Kidney glomerular epithelial cell (primary cell): Measurements from ENCODE around the gene ATP9A.
"Not testable (repeated sequence)": the region's sequence is repeated elsewhere in the genome, so short reads cannot be mapped to it uniquely, and the experiment has no call there.

Experiments used
- DNase-seq: peaks from one replicate; lab custom pipeline; 2025; lab: John Stamatoyannopoulos, UW

Gene ATP9A

DNA sequence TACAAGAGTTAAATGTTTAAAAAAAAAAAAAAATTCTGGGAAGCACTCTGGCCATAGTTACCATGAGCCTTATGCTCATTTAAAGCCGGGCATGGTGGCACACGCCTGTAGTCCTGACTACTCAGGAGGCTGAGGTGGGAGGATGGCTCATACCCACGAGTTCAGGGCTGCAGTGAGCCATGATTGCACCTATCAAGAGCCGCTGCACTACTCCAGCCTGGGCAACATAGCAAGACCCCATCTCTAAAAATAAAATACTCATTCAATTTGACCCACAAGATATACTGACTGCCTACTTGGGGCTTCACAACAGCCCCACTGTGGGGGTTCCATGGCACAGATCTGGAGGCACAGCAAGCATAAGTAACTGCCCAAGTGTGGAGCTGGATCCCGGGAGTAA lies 113.7 kb downstream of the ATP9A start:
- no peak for DNase-seq

DNA sequence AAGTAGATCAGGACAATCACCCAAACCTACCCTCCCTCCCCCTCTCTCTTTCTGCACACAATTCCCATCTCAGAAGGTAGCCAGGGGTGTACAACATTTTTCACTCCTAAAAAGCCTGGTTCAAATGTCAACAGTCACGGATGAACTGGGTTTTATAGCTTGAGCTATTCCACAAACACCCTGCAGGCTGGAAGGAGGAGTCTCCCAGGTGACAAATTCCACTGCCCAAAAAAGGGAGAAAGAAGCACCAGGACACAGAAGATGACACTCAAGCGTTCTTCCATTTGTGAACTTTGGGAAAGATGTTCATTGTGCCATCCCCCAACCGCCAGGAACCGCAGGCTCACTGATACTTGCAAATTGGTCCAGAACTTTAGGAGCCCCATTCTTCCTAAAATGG lies 114.1 kb downstream of the ATP9A start:
- DNase-seq: no peak

DNA sequence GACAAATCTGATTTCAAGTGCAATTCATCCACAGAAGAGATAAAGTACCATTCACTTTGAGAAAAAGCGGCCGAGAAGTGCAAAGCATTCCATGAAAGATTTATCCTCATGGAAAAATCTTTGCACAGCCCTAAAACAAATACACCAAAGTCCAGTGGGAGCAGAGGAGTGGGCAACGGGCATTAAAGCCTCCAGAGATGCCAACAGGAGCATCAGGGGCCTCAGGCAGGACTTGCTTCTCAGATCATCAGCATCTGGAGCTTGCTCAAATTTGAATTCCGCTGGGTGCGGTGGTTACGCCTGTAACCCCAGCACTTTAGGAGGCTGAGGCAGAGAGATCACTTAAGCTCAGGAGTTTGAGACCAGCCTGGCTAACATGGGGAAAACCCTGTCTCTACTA lies 115.0 kb downstream of the ATP9A start:
- DNase-seq: no peak

DNA sequence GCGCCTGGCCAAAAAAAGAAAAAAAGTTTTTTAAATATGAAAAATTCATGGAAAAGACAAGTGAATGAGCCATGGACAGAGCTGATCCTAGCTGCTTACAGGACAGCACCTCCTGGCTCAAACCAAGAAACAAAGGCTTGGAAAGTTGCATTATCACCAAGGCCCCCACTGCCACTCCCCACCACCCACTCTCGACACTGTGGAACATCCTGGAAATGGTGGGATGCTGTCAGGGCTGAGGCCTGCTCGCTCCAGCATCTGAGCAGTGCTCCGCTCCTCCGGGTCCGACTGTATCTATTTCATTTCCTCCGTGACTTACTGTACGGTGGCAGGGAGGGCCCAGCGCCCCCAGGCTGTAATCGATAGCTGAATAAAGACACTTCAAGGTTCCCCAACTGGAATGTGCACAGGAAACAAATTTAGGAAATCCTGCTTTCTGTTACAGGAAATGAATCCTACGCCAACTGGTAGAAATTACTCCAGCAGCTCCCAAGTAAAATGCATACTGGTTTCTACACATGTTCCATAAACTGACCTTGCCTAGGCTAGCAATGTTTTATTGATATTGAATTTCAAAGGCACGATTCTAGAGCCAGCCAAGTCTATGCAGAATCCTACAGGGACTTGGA lies 116.2 kb downstream of the ATP9A start:
- DNase-seq: no peak

DNA sequence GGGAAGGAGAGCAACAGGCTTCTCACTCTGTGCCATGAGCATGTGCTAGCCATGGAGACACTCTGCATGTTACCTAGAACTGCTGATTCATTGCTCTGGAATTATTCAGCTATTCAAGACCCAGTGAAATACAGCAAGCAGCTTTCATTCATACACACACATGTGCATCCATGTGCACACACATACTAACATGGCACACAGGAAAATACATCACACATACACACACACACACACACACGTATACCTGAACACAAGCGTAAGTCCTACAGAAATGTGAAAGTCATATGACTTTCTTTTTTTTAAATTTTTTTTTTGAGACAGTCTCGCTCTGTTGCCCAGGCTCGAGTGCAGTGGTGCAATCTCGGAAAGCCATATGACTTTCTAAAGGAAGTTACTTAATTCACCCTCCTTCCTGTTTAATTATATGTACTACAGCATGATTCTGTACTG lies 117.5 kb downstream of the ATP9A start:
- DNase-seq: peak; percentile 67

DNA sequence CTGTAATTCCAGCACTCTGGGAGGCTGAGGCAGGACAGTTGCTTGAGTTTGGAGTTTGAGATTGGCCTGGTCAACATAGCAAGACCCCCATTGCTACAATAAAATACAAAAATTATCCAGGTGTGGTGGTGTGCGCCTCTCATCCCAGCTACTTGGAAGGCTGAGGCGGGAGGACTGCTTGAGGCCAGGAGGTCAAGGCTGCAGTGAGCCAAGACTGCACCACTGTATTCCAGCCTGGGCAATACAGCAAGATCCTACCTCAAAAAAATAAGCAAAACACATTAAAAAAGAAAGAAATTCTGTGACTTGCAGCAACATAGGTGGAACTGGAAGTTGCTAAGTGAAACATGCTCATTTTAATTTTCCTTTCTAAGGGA lies 119.6 kb downstream of the ATP9A start:
- DNase-seq: no peak

DNA sequence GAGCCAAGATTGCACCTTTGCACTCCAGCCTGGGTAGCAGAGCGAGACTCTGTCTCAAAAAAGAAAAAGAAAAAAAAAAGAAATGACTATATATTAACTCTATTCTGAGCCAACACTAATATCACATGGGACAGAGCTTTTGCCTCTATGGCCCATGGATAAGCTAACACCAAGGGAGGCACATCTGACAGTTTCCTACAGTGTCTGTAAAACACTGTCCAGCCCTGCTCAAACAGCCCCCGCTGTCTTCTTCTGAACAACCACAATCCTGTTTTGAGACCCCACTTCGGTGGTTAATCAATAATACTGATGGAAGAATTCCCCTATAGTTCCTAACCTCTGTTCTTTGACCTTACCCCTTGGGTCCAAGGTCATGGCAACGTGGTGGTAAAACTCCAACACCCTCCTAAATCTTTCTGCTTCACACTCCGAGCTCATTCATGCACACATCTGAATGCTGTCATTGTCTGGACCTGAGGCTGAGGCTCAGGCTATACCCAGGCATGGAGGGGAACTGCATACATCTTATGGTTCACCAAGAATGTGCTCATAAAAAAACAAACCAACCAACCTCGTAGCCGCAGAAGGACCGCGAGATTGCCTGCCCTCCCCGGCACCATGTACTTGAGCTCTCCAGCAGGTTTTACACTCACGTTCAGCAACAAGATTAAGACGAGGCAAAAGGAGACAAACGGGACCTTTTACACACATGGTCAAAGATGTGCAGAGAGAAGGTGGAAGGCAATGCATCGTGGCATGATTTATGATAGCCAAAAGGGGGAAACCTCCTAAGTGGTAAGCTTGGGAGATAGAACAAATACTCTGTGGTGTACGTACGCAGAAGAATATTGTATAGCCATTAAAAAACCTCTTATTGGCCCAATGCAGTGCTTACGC lies 120.3 kb downstream of the ATP9A start:
- no peak for DNase-seq

DNA sequence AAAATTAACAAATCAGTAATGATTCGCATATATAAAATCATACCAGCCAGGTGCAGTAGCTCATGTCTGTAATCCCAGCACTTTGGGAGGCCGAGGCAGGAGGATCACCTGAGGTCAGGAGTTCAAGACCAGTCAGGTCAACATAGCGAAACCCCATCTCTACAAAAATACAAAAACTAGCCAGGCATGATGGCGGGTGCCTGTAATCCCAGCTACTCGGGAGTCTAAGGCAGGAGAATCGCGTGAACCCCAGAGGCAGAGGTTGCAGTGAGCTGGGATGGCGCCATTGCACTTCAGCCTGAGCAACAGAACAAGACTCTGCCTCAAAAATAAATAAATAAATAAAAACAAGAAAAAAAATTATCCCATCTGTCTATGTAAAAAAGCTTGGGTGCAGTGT lies 124.4 kb downstream of the ATP9A start:
- DNase-seq: not testable (repeated sequence)

DNA sequence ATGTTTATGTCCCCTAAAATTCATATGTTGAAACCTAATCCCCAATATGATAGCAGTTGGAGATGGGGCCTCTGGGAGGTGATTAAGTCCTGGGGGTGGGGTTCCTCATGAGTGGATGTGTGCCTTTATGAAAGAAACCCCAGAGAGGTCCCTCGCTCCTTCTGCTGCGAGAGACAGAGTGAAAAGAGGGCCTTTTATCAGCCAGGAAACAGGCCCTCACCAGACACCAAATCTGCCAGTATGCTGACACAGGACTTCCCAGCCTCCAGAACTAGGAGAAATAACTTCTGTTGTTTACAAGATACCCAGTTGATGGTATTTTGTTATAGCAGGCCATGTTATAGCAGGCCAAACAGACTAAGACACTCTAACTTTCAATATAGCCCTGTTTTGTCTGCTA lies 124.8 kb downstream of the ATP9A start:
- DNase-seq: no peak

DNA sequence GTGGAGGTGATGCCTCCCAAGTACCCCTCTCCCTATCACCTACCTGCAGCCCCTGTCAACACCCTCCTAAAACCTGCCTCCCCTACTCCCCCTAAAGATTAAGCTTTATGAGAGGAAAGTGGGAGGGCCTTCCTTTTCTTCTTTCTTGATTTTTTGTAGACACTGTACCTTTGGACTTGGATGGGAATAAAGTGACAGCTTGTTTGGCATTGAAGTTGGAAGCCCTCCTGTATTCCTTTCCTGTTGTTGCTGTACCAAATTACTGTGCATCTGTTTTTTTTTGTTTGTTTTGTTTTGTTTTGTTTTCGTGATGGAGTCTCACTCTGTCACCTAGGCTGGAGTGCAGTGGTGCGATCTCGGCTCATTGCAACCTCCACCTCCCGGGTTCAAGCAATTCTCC lies 126.3 kb downstream of the ATP9A start:
- DNase-seq: no peak

DNA sequence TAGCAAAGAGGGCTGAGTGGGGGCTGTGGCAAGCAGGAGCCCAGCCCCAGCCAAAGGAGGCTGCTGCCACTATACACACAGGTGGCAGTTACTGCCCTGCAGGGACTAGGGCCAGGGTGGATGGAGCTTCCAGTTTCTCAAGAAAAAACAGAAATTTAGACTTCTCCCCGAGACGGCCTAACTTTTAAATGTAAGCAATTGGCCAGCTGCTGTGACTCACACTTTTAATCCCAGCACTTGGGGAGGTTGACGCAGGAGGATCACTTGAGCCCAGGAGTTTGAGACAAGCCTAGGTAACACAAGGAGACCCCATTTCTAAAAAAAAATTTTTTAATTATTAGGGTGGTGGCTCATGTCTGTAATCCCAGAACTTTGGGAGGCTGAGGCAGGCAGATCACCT lies 127.4 kb downstream of the ATP9A start:
- DNase-seq: no peak

DNA sequence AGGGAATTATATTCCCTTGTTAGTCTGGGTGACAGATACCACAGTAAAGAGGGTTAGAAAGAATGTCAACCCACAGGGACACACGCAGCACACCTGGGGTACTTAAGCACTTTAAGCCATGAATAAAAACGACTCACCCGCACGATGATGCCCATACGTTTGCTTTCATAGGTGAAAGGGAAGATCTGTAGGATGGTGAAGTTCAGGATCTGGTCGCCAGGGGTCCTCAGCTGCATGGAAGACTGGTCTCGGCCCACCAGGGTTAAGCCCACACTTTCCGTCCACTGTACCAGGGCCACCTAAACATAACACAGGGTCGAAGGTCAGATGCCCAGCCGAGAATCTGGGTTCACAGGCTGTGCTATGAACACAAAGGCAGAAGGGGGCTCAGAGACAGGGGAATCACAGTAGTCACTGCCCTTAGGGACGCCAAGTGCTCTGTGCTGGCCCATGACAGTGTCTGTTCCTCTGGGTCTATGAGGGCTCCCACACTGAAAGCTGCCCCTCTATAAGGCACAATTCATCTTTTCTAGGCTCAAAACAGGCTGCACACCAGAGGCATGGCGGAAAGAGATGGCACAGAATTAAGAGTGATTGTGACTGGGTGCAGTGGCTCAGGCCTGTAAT lies 128.9 kb downstream of the ATP9A start:
- DNase-seq: peak; percentile 41

DNA sequence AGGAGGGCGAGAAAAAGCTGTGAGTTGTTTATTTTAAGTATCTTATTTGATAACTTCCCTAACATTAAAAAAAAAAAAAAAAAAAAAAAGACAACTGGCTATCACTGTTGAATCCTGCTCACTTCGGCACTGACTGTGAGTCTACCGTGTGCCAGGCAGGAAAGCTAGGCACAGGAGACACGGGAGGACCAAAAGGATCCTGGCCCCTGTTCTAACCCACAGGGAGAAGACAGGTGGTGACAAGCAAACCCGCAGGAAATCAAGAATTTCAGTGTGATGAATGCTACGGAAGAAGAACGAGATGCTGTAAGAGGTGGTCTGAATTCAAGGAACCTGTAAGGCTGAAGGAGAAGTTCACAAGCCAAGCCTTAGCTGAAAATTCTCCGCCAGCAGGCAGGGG lies 130.9 kb downstream of the ATP9A start:
- DNase-seq: no peak

DNA sequence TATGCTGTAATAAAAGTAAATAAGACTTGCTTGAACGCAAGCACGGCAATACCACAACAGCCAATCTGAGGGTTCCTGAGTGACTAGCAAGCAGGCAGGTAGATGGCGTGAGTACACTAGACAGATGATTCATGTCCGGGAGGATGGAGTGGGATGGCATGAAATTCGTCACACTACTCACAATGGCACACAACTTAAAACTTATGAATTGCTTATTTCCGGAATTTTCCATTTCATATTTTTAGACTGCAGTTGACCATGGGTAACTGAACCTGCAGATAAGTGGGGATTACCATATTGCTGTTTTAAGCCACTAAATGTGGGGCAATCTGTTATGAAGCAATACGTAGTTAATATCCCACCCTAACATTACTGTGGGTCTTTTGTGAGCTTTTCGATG lies 132.1 kb downstream of the ATP9A start:
- no peak for DNase-seq

DNA sequence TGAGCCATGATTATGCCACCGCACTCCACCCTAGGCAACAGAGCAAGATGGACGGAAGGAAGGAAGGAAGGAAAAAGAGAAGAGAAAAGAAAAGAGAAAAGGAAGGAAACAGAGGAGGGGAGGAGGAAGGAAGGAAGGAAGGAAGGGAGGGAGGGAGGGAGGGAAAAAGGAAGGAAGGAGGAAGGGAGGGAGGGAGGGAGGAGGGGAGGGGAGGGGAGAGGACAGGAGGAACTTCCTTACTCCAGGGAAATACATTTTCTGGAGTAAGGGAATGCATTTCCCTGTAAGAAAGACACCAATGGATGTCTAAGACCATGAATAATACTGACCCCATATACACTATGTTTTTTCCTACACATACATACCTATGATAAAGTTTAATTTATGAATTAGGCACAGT lies 132.5 kb downstream of the ATP9A start:
- no peak for DNase-seq

DNA sequence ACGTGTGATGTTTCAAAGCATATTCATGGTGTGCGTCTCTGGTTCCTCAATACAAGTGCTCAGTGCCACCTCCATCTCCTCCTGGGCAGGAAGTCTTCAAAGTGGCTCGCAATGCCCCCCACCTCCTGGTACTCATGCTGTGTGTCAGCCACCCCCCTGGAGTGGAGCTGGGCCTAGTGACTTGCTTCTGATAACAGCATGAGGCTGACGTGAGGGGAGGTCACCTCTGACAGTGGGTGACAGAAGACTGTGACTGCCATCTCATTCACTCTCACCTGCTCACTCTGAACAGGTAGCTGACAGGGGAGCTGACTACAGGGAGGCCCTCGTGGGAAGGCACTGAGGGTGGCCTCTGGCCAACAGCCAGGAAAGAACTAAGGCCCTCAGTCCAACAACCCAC lies 133.3 kb downstream of the ATP9A start:
- no peak for DNase-seq

DNA sequence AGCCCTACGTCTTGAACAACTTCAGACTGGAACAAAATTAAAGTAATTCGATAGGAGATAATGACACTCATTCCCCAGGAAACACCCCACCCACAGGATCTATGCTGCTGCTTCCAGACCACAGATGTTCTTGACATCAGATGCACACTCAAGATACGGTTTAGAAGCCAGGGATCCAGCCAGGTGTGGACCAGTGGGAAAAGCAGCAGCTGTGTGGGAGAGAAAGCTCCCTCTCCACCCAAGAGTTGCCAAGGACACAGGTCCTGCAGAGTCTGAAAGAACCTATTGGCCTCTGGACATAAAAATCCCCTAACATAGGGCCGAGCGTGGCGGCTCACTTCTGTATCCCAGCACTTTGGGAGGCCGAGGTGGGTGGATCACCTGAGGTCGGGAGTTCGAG lies 133.9 kb downstream of the ATP9A start:
- DNase-seq: no peak

DNA sequence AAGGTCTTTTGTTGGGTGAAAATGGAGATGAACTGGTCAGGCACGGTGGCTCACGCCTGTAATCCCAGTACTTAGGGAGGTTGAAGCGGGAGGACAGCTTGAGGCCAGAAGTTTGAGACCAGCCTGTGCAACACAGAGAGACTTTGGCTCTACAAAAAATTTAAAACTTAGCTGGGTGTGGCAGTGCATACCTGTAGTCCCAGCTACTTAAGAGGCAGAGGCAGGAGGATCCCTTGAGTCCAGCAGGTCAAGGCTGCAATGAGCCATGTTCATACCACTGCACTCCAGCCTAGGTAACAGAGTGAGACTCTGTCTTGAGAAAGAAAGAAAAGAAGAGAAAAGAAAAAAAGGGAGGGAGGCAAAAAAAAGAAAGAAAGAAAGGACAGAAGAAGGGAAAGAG lies 134.8 kb downstream of the ATP9A start:
- no peak for DNase-seq

DNA sequence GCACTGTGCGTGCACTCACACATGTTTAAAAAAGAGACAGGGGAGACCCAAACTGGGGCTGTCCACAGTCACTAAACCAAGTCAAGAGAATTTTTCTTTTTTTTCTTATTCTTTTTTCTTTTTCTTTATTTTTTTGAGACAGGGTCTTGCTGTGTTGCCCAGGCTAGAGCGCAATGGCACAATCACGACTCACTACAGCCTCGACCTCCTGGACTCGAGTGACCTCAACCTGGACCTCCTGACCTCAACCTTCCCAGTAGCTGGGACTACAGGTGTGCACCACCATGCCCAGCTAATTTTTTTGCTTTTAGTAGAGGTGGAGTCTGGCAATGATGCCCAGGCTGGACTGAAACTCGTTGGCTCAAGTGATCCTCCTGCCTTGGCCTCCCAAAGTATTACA lies 136.2 kb downstream of the ATP9A start:
- DNase-seq: no peak

DNA sequence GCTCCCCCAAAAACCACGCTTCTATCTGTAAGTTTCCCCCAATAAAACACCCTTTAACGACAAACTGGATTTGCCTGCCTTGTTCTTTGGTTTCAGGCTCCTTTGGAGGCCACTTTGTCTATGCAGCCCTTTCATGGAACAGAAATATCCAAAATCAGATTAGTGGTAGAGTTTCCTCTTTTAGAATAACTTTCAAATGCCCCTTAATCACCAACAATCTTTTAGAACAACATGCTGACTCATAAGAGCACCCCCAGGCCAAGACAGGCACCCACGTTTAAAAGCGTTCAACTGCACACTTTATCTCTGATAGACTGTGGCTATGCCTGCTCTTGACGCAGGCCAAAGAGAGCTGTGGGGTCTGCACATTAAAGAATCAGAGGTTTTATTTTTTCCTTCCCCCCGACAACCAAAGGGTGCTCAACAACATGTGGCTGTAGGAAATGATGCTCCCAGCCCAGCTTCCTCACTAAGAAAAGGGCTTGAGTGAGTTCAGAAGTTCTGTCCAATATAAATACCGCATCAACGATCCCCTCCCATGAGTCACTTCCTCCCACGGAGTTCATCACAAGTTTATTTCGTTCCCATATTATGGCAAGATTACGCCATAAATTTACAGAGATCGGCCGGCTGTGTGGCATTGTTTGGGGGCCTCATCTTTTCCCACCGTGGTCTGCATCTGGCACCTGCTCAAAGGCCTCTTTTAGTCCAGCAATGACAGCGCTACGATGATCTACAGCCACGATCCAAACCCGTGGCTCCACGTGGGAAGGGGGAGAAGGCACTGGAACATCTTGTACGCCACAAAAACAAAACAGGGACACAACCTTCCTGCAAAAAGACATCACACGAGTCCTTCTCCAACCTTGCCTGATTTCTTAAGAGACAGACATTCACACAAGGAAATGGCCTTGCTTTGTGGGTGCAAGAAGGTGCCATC lies 136.9 kb downstream of the ATP9A start:
- peak; percentile 97 for DNase-seq

DNA sequence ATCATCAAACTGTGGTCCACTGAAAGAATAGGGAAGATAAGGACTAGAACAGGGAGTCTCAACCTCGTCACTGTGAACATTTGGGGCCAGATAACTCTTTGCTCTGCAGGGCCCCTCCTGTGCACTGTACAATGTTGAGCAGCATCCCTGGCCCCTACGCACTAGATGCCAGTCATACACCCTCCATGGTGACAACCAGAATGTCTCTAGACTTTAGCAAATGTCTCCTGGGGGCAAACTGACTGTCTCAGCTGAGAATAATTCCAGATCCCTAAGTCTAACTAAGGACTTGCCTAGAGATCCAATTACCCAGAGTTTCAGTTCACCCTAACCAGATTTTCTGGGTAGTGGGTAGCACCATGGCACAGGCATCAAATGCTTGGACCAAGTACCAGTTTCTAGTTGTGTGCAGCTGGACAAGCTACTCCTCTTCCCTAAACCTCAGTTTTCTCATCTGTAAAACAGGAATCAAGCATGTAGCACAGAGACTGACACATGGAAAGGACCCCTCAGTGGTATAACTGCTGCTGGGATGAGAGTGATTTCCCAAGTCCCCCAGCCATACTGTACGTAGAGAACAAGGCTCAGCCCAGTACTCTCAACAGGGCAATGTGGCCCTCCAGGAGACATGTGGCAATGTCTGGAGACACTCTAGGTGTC lies 138.7 kb downstream of the ATP9A start:
- no peak for DNase-seq
